Trophoblast cell (in vitro differentiated cells and primary cell): ENCODE data around the gene UIMC1.
A peak's percentile ranks its signal among the peaks of the same experiment; 100 is the strongest.
"Not testable (repeated sequence)": the region's sequence is repeated elsewhere in the genome, so short reads cannot be mapped to it uniquely, and the experiment has no call there.

Experiments used
- DNase-seq, 2 donors: peaks; one replicate each; pipeline ENCODE4 v3.0.0-alpha.2; 2016
- H2AFZ ChIP-seq: 2 replicates; pipeline ENCODE4 v1.6.1; 2013; ENCODE audit warnings: low read length, moderate library complexity, mild to moderate bottlenecking; ENCODE audit not compliant: insufficient read depth, poor library complexity
- H2AK5ac ChIP-seq: 2 replicates; pipeline ENCODE4 v1.6.1; 2013; ENCODE audit warnings: mild to moderate bottlenecking, low read length
- H2BK120ac ChIP-seq: 2 replicates; pipeline ENCODE4 v1.6.1; 2013; ENCODE audit warnings: low read length, mild to moderate bottlenecking, moderate library complexity; ENCODE audit not compliant: insufficient read depth, poor library complexity
- H2BK12ac ChIP-seq: 2 replicates; pipeline ENCODE4 v1.6.1; 2013; ENCODE audit warnings: mild to moderate bottlenecking, low read length, moderate library complexity
- H2BK5ac ChIP-seq: 2 replicates; pipeline ENCODE4 v1.6.1; 2013; ENCODE audit warnings: low read length, low read depth, moderate library complexity, mild to moderate bottlenecking; ENCODE audit not compliant: poor library complexity
- H3K14ac ChIP-seq: 2 replicates; pipeline ENCODE4 v1.6.1; 2013; ENCODE audit warnings: mild to moderate bottlenecking, low read length
- H3K18ac ChIP-seq: 2 replicates; pipeline ENCODE4 v1.6.1; 2013; ENCODE audit warnings: mild to moderate bottlenecking, low read length
- H3K23ac ChIP-seq: 2 replicates; pipeline ENCODE4 v1.6.1; 2013; ENCODE audit warnings: low read length
- H3K27ac ChIP-seq: 2 replicates; pipeline ENCODE4 v1.5.1; 2013; ENCODE audit warnings: low read depth, mild to moderate bottlenecking, inconsistent platforms, low read length, moderate library complexity
- H3K27me3 ChIP-seq: 2 replicates; pipeline ENCODE4 v1.6.1; 2013; ENCODE audit warnings: inconsistent platforms, mild to moderate bottlenecking, low read length, moderate library complexity; ENCODE audit not compliant: insufficient read depth
- H3K36me3 ChIP-seq, 2 experiments: 1 replicate in 1 of 2; 2 replicates in 1 of 2; pipeline ENCODE4 v1.6.1; 2013; ENCODE audit warnings: low read length in 2 of 2, mild to moderate bottlenecking in 2 of 2, moderate library complexity in 1 of 2; ENCODE audit not compliant: insufficient read depth in 2 of 2, control insufficient read depth in 1 of 2
- H3K4ac ChIP-seq: 2 replicates; pipeline ENCODE4 v1.6.1; 2013; ENCODE audit warnings: low read depth, mild to moderate bottlenecking, low read length, moderate library complexity
- H3K4me1 ChIP-seq, 2 experiments: 1 replicate in 1 of 2; 2 replicates in 1 of 2; pipeline ENCODE4 v1.6.1; 2013; ENCODE audit warnings: low read length in 2 of 2, mild to moderate bottlenecking in 2 of 2, moderate library complexity in 1 of 2; ENCODE audit not compliant: insufficient read depth in 2 of 2, control insufficient read depth in 1 of 2
- H3K4me2 ChIP-seq: 2 replicates; pipeline ENCODE4 v1.6.1; 2013; ENCODE audit warnings: inconsistent platforms, mild to moderate bottlenecking, low read length, moderate library complexity
- H3K4me3 ChIP-seq: 2 replicates; pipeline ENCODE4 v1.5.1; 2013; ENCODE audit warnings: mild to moderate bottlenecking, low read depth, low read length, inconsistent platforms
- H3K79me1 ChIP-seq: one replicate; pipeline ENCODE4 v1.6.1; 2013; ENCODE audit warnings: low read length
- H3K79me2 ChIP-seq: 2 replicates; pipeline ENCODE4 v1.6.1; 2013; ENCODE audit warnings: low read length, mild to moderate bottlenecking; ENCODE audit not compliant: control insufficient read depth, insufficient read depth, poor library complexity
- H3K9ac ChIP-seq: 2 replicates; pipeline ENCODE4 v1.6.1; 2013; ENCODE audit warnings: mild to moderate bottlenecking, low read length
- H3K9me3 ChIP-seq: 2 replicates; pipeline ENCODE4 v1.6.1; 2013; ENCODE audit warnings: low read depth, mild to moderate bottlenecking, control low read depth, inconsistent platforms, low read length; ENCODE audit not compliant: insufficient read depth
- H4K12ac ChIP-seq: 2 replicates; pipeline ENCODE4 v1.6.1; 2013; ENCODE audit warnings: low read depth, mild to moderate bottlenecking, low read length, moderate library complexity
- H4K8ac ChIP-seq: 2 replicates; pipeline ENCODE4 v1.6.1; 2013; ENCODE audit warnings: low read depth, mild to moderate bottlenecking, low read length, moderate library complexity
- H4K91ac ChIP-seq: one replicate; pipeline ENCODE4 v1.6.1; 2013; ENCODE audit warnings: low read depth, mild to moderate bottlenecking, low read length, moderate library complexity
- WGBS: extraction: QIAGEN DNeasy Blood & Tissue Kit; methylation state at CpG from one replicate; pipeline ENCODE4 v1.1.7; 2013; ENCODE audit warnings: missing lambda C conversion rate; ENCODE audit not compliant: insufficient read length, insufficient coverage; ENCODE audit errors: extremely low coverage; 5-methylcytosine and 5-hydroxymethylcytosine counted together

The UIMC1 gene

GRCh38 chr5:177004961-177005360, 1.6 kb downstream of the UIMC1 start:
- Histone ChIP-seq H3K18ac (peak overlapping the region; percentile 37), H2AK5ac (no peak overlapping the region), H3K36me3 (no peaks in the 10 kb centered on the region), H3K4me1 (peaks cover 3 to 5% of the 10 kb centered on the region in 2 experiments), H3K4me2 (peak overlapping the region; percentile 73), H3K79me1 (peaks cover 11% of the 10 kb centered on the region), H3K14ac (no peak overlapping the region), H3K4me3 (no peak overlapping the region), H2BK120ac (no peak overlapping the region), H3K23ac (no peak overlapping the region), H4K8ac (no peak overlapping the region), H3K9ac (no peak overlapping the region), H3K27ac (no peak overlapping the region), H2AFZ (no peak overlapping the region), H2BK5ac (no peak overlapping the region), H3K9me3 (peaks cover 1% of the 10 kb centered on the region), H4K91ac (no peak overlapping the region), H3K4ac (peak overlapping the region; percentile 97), H2BK12ac (no peak overlapping the region), H4K12ac (no peak overlapping the region), H3K27me3 (no peaks in the 10 kb centered on the region), H3K79me2 (peaks cover 11% of the 10 kb centered on the region)
- WGBS: no CpG with 5 or more reads among the region's 10 CpGs
- DNase-seq: no peak

GRCh38 chr5:177003649-177004048, 2.9 kb downstream of the UIMC1 start:
- Histone ChIP-seq H2AK5ac (no peak overlapping the region), H2BK5ac (no peak overlapping the region), H3K27ac (no peak overlapping the region), H2BK120ac (no peak overlapping the region), H3K27me3 (no peaks in the 10 kb centered on the region), H3K4me2 (no peak overlapping the region), H3K79me2 (peaks cover 11% of the 10 kb centered on the region), H4K12ac (no peak overlapping the region), H3K36me3 (no peaks in the 10 kb centered on the region), H3K79me1 (peaks cover 11% of the 10 kb centered on the region), H3K18ac (no peak overlapping the region), H2AFZ (no peak overlapping the region), H2BK12ac (no peak overlapping the region), H3K4me3 (no peak overlapping the region), H4K8ac (no peak overlapping the region), H4K91ac (no peak overlapping the region), H3K4ac (peak overlapping the region; percentile 76), H3K9ac (no peak overlapping the region), H3K14ac (no peak overlapping the region), H3K23ac (no peak overlapping the region), H3K9me3 (peaks cover 1% of the 10 kb centered on the region), H3K4me1 (peaks cover 3 to 5% of the 10 kb centered on the region in 2 experiments)
- no CpG with 5 or more reads among the region's 5 CpGs for WGBS
- DNase-seq: no peak

- not testable (repeated sequence) for H2AK5ac ChIP-seq, H3K4me2 ChIP-seq, H2AFZ ChIP-seq, H3K9ac ChIP-seq, H3K23ac ChIP-seq, H2BK12ac ChIP-seq, H3K4ac ChIP-seq, H3K4me1 ChIP-seq, H4K8ac ChIP-seq, H3K14ac ChIP-seq, DNase-seq, H2BK5ac ChIP-seq, H3K27ac ChIP-seq, H2BK120ac ChIP-seq, H4K91ac ChIP-seq, H3K79me1 ChIP-seq, H3K9me3 ChIP-seq, H3K36me3 ChIP-seq, H4K12ac ChIP-seq, H3K18ac ChIP-seq, H3K4me3 ChIP-seq, H3K79me2 ChIP-seq, H3K27me3 ChIP-seq
Observed at GRCh38 chr5:176999526-176999925, 7.1 kb downstream of the UIMC1 start.

- no peak overlapping the region for H3K23ac ChIP-seq
- peaks cover 0 to 2% of the 10 kb centered on the region in 2 experiments for H3K36me3 ChIP-seq
- H4K8ac ChIP-seq: no peak overlapping the region
- H3K4me2 ChIP-seq: no peak overlapping the region
- no peak overlapping the region for H2AK5ac ChIP-seq
- no peak overlapping the region for H3K4ac ChIP-seq
- no peak overlapping the region for H2BK120ac ChIP-seq
- H3K9ac ChIP-seq: no peak overlapping the region
- H3K27me3 ChIP-seq: no peaks in the 10 kb centered on the region
- H4K12ac ChIP-seq: no peak overlapping the region
- no peak overlapping the region for H3K4me3 ChIP-seq
- DNase-seq: no peak
- no CpG with 5 or more reads among the region's 5 CpGs for WGBS
- peaks cover 1% of the 10 kb centered on the region for H3K79me2 ChIP-seq
- H3K79me1 ChIP-seq: no peaks in the 10 kb centered on the region
- no peak overlapping the region for H3K18ac ChIP-seq
- H2BK12ac ChIP-seq: no peak overlapping the region
- no peak overlapping the region for H2BK5ac ChIP-seq
- H3K27ac ChIP-seq: no peak overlapping the region
- H4K91ac ChIP-seq: no peak overlapping the region
- H3K4me1 ChIP-seq: peaks cover 0 to 2% of the 10 kb centered on the region in 2 experiments
- no peak overlapping the region for H2AFZ ChIP-seq
- no peak overlapping the region for H3K14ac ChIP-seq
- H3K9me3 ChIP-seq: no peaks in the 10 kb centered on the region
Observed at GRCh38 chr5:176998828-176999227, 7.8 kb downstream of the UIMC1 start.
